ENCODE measurements around the gene PNPLA3.

GRCh38 chr22:43911351-43911750 lies 12.3 kb upstream of the PNPLA3 start:
- TF ChIP-seq CTCF (IDR thresholded peaks at IDR 0.05; ENCODE audit: insufficient read depth, low read length) (no peak), GABPA (IDR thresholded peaks at IDR 0.05; ENCODE audit: low read depth) (no peak), POLR2AphosphoS5 (IDR thresholded peaks at IDR 0.05; ENCODE audit: low read depth) (no peak), SPI1 (IDR thresholded peaks at IDR 0.05; ENCODE audit: borderline replicate concordance, low read depth) (no peak), REST (IDR thresholded peaks at IDR 0.05; ENCODE audit: insufficient replicate concordance, low read depth) (no peak)
